ENCODE results near the gene NIPAL4. TPM values are rescaled to one million over a fixed set of nuclear protein-coding genes. Genes with fewer than 3 reads are reported as not detected.
"Not testable (repeated sequence)": the region's sequence is repeated elsewhere in the genome, so short reads cannot be mapped to it uniquely, and the experiment has no call there.

The NIPAL4 gene
- 0.30 TPM for total RNA-seq
- long read RNA-seq, partial matches to known transcripts, result 0 of 46 reads
- long read RNA-seq, other reads (novel, unspliced or antisense), result 45 of 46 reads

DNA sequence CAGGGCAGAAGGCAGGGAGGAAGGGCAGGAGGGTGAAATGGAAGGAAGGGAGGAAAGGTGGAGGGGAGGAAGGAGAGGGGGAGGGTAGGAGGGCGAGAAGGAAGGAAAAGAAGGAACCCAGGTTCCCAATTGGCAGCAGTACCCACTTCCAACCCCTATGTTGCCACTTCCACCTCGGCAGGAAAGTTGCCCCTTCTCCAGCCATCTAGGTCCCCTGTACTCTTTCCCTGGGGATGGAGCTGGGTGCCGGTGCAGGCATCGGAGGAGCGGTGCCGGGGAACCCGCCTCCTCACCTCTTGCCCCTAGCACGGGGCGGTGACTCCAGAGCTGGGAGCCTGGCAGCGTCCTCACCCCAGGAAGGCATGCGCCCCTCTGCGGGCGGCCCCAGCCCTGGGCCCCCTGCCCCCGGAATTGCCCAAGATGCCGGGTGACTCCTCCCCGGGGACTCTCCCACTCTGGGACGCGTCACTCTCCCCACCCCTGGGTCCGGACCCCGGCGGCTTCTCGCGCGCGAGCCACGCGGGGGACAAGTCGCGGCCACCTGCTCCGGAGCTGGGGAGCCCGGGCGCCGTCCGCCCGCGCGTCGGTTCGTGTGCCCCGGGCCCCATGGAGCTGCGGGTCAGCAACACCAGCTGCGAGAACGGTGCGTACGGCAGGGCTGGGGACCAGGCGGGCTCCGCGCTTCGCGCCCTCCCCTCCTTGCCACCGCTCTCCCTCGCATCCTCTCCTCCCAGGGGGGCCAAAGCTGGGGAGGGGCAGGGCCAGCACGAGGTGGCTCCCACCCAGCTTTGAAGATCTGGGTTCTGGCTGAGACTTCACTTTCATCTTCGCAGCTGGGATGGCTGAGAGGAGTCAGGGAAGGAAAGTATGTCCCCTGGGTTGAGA lies at the start of gene NIPAL4:
NIPAL4 (plus strand) TSS at position 499 of the 885 bp plus-strand sequence; CDS start at position 607, 108 bp downstream.
- intact Hi-C loops (cut with DNase I), result no loop called here
- DNase-seq (ENCODE audit: low spot score), result peak; percentile 58

DNA sequence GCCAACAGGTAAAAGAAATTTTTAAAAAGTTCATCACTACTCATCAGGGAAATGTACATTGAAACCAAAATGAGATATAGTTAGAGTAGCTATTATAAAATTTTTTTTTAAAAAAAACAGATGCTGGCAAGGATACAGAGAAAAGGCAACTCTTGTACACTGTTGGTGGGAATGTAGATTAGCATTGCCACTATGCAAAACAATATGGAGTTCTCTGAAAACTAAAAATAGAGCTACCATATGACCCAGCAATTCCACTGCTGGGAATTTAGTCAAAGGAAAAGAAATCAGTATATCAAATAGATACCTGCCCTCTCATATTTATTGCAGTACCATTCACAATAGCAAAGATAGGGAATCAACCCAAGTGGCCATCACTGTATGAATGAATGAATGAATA lies 44.2 kb upstream of the NIPAL4 start:
- intact Hi-C loops (cut with DNase I), result no loop called here

DNA sequence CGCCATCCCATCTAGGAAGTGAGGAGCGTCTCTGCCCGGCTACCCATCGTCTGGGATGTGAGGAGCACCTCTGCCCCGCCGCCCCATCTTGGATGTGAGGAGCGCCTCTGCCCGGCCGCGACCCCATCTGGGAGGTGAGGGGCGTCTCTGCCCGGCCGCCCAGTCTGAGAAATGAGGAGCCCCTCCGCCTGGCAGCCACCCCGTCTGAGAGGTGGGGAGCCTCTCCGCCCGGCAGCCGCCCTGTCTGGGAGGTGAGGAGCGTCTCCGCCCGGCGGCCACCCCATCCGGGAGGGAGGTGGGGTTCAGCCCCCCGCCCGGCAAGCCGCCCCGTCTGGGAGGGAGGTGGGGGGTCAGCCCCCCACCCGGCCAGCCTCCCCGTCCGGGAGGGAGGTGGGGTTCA lies 40.5 kb upstream of the NIPAL4 start:
- intact Hi-C loops (cut with DNase I); DNase-seq (ENCODE audit: low spot score): not testable (repeated sequence)

More for the DNA sequence above, 44.2 kb upstream of the NIPAL4 start:
- DNase-seq (ENCODE audit: low spot score), result no peak

DNA sequence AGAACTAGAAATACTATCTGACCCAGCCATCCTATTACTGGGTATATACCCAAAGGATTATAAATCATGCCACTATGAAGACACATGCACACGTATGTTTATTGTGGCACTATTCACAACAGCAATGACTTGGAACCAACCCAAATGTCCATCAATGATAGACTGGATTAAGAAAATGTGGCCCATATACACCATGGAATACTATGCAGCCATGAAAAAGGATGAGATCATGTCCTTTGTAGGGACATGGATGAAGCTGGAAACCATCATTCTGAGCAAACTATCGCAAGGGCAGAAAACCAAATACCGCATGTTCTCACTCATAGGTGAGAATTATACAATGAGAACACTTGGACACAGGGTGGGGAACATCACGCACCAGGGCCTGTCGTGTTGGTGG lies 30.1 kb upstream of the NIPAL4 start:
- intact Hi-C loops (cut with DNase I), result loop anchor here (2.0 to 5.0 kb wide), 2 partner anchors 47 to 287 kb away; no protein-coding TSS in a partner anchor
- DNase-seq (ENCODE audit: low spot score), result not testable (repeated sequence)

DNA sequence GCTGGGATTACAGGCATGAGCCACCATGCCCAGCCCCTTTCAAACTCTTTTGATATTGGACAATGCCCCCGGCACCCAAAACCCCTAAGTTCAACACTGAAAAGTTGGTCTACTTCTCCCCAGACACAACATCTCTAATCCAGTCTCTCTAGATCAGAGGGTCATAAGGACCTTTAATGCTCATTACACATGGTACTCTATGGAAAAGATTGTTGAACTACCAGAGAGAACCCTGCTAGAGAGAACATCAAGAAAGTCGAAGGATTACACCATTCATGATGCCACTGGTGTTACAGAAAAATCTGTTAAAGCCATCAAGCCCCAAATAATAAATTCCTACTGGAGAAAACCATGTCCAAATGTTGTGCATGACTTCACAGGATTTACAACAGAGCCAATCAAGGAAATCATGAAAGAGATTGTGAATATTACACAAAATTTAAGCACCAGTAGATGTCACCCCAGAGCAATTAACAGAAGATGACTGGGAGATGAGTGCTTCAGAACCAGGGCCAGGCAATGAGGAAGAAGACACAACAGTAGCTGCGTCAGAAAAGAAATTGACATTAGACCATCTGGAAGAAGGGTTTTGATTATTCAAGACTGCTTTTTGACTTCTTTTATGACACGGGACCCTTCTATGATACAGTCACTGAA lies 28.3 kb upstream of the NIPAL4 start:
- intact Hi-C loops (cut with DNase I), result loop anchor here (2.0 to 5.0 kb wide), 2 partner anchors 46 to 285 kb away; no protein-coding TSS in a partner anchor
- DNase-seq (ENCODE audit: low spot score), result no peak

DNA sequence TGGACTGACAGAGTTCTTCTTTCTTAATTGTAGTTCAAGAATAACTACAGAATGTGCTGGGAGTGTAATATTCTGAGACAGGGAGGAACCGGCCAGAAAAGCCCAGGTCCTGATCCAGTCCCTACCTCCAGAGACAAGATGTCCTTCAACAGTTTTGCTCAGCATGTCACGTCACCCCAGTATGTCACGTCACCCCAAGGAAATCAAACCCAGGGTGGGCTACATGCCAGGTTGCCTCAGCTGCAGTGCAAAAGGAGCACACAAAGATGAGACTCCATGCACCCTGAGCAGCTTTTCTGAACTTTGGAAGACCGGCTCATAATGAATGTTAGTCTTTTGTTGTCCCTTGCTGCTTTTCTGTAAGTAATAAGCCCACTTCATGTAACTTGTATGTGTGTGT lies 25.9 kb upstream of the NIPAL4 start:
- intact Hi-C loops (cut with DNase I), result loop anchor here (5.0 kb wide), 1 partner anchor 43 kb away; no protein-coding TSS in a partner anchor

DNA sequence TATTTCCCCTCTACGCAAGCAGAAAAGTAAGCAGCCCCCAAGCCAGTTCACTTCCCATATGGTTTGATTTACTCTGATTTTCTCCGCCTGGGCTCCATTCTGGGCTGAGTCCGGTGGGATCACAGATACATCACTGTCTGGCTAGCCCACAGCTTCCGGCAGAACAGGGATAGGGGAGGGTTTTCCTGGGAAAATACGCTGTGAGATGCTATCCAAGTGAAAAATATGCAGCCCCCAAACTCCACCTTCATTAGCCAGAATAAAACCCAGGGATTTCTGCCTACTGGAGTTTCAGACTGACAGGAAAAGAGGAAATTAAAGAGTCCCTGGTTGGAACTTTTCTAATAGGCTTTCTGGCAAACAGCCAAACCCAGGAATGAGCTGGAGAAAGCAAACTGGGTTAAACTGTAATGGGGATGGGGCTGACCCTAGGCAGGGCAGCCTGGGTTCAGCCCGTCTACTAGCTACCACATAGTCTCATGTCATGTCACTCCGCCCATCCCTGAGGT lies 16.9 kb upstream of the NIPAL4 start:
- intact Hi-C loops (cut with DNase I), result no loop called here
- DNase-seq (ENCODE audit: low spot score), result no peak

More for the DNA sequence above, 25.9 kb upstream of the NIPAL4 start:
- no peak for DNase-seq (ENCODE audit: low spot score)

DNA sequence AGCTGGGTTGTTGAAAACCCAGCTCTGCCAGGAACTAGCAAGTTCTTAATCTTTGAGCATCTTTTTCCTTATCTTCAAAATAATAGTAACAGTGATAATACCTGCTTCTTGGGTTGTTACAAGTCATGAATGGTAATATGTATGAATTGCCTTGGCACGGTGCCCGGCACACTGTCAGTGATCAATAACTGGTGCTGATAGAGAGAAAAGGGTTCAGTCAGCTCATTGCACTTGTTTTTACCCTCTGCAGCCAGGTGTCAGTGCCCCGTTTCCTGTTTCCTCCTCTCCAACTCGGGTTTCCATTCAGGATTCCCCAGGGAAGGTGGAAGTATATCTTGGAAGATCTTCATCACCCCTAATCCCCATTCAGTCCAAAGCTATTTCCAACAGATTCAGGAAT lies 15.8 kb upstream of the NIPAL4 start:
- intact Hi-C loops (cut with DNase I), result no loop called here
- DNase-seq (ENCODE audit: low spot score), result no peak

DNA sequence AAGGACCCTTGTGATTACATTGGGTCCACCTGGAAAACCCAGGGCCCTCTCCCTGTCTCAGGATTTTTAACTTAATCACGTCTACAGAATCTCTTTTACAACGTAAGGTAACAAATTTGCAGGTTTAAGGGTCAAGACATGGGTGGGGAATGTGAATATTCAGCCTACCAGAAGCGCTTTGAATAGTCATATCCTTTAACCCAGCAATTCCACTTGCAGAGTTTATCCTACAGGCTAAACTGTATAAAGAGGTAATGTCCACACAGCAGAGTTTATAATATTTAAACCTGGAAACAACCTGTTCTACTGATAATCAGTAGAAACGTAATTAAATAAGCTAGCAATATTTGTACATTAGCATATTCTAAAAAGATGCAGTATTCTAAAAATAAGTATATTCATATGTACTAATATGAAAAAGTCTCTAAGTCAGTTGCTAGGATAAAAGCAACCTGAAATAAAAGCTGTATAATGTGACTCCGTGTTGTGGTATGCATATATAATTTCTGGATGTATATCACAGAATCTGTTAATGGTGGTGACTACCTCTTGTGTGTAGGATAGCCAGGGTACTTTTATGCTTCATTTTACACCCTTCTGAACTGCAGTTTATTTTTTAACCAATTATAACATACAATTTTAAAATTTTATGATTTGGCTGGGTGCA lies 14.1 kb upstream of the NIPAL4 start:
- intact Hi-C loops (cut with DNase I), result no loop called here
- no peak for DNase-seq (ENCODE audit: low spot score)

DNA sequence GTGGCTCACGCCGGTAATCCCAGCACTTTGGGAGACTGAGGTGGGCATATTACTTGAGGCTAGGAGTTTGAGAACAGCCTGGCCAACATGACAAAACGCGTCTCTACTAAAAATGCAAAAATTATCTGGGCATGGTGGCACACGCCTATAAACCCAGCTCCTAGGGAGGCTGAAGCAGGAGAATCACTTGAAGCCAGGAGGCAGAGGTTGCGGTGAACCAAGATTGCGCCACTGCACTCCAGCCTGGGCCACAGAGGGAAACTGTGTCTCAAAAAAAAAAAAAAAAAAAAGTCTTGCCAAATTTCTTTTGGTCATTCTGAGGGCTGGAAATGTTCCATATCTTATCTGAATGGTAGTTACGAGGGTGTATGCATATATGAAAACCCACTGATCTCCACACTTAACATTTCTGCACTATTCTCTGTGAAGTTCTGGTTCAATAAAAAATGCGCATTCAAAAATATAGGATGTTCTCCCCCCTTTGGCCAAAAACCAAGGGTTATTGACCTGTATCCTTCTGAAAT lies 13.5 kb upstream of the NIPAL4 start:
- intact Hi-C loops (cut with DNase I), result no loop called here
- no peak for DNase-seq (ENCODE audit: low spot score)

DNA sequence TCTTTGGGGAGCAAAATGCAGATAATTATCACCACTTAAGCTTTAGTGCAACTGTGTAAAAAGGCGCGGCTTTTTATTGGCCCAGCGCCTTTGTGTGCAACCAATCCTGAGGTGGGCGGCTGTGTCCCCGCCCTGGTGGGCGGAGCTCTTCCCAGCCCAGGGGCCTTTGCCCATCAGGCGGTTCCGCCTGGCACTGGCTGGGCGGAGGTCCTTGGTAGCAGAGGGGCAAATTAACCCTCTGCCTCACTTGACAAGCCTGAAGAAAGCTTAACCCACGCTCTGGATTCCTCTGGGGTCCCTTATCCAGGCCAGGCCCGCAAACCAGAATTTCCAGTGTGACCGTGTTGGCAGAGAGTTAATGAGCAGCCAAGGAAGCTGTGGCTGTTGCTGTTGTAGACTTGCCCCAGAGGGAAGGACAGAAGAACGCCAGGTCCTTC lies 12.8 kb upstream of the NIPAL4 start:
- intact Hi-C loops (cut with DNase I), result no loop called here

DNA sequence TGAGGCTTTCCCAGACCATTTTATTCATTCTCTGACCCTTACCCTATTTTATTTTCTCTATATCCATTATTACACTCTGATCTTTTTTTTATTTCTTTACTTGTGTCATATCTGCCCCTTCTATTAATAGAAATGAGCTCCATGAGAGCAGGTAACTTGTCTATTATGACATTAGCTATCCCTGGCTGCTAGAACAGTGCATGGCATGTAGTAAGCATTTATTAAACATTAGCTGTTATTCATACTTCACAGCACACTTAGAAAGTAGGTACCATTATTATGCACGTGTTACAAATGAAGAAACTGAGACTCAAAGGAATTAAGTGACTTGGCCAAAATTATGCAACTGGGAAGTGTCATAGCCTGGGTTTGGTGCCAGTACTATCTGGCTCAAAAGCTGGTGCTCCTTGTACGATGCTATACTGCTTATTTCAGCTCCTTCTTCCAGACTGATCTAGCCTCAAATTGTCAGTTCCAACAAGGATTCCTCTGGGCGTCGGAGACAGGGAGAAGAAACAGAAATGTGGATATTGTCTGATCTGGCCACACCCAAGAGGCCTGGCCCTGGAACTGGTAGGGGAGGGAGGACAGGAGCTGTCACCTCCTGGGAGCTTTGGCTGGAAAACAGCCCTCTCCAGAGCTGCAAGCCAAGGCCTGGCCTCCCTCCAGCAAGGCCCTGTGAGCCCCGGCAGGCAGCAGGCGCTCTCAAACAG lies 10.8 kb upstream of the NIPAL4 start:
- no peak for DNase-seq (ENCODE audit: low spot score)
- intact Hi-C loops (cut with DNase I), result no loop called here

More for the DNA sequence above, 12.8 kb upstream of the NIPAL4 start:
- no peak for DNase-seq (ENCODE audit: low spot score)

DNA sequence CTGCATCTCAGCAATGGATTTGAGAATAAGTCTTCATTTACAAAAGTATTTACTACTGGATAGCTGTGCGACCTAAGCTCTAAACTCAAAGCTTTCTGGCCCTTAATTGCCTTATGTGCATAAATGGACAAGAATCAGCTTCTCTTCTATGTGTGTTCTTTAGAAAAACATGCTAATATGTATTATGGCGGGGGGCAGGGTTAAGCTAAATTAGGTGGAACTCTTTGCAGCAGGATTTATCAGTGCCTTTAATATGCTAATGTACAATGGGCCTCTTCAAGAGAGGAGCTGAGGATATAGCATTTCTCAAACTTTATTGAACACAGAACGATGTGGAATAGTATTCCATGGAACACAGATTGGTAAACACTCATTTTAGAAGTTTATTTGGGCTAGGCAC lies 10.0 kb upstream of the NIPAL4 start:
- intact Hi-C loops (cut with DNase I), result no loop called here
- no peak for DNase-seq (ENCODE audit: low spot score)

DNA sequence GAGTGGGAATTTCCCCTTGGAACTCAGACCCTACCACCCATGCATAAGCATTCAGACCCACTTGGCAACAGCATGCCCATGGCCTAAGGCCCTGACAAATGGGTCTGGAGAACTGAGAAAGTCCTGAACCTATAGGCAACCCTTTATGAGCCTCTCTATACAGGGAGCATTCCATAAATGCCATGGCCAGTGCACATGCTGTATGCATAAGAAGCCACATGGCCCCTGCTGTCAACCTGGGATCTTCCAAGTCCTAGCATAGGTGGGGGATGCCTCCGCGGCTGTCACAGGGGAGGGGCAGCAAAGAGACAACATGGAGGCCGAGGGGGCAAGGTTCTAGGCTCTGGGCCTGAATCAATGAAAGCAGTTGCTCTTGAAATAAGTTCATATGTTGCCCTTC lies 8.2 kb upstream of the NIPAL4 start:
- no peak for DNase-seq (ENCODE audit: low spot score)
- intact Hi-C loops (cut with DNase I), result no loop called here

DNA sequence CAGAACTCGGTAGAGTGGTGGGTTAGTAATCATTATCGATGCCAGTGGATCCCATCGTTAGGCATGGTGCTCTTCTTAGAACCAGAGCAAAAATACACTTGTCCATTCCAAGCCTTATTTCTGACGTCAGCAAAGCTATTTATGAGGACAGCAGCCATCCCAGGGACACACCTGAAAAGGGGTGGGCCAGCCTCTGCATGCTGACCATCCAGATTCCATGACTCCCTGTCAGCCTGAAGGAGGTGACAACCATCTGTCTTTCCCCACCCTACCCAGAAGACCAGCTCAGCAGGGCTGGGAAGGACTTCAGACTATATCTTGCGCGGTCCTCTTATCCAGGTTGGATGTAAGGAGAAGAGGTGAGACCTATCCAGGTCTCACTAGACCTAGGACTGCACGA lies 5.7 kb upstream of the NIPAL4 start:
- intact Hi-C loops (cut with DNase I), result no loop called here
- no peak for DNase-seq (ENCODE audit: low spot score)

DNA sequence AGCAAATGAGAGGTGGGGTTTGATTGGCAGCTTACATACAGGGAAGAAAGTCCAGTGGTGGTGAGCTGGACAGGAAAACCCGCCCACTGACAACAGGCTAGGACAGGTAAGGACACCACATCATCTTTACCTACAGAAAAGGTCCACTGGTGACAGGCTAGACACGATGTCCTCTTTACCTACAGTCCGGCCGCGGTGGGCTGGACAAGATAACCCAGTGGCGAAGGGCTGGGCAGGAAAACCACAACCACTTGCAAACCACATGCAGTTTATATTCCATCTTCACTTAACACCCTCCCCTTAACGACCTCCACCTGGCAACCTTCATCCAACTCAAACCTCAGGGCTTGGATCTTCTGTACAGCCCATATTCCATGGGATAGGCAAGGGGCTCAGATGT lies 5.0 kb upstream of the NIPAL4 start:
- no peak for DNase-seq (ENCODE audit: low spot score)
- intact Hi-C loops (cut with DNase I), result no loop called here

DNA sequence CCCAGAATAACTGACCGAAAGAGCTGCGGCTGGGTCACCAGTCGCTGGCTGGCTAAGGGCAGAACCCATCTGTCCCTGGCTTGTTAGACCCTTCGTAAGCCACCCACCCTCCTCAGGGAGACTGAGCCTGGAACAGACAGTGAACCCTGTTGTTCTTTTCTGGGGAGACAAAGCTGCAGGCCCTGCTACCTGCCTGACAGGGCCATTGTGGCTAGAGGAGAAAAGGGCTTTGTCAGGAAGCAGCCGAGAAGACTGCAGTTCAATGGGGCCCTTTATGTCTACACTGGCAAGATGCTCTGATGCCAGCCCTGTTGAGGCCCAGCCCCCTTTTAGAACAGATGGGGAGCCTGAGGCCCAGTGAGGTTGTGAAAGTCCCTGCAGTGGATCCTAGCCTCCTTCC lies 3.7 kb upstream of the NIPAL4 start:
- intact Hi-C loops (cut with DNase I), result no loop called here

DNA sequence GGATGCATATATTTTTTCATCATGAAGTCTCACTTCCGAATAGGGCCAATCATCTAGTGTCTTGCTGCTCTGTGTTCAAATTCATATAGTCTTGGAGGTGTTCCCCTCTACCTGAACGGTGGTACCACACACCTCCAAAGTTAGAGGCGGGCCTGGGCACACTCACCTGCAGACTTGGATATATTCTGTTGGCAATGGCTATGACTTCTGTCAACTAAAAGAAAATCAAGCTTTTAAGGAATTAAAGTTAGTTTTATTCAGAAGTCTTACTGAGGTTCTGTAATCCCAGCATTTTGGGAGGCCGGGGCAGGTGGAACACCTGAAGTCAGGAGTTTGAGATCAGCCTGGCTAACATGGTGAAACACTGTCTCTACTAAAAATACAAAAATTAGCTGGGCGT lies 2.6 kb upstream of the NIPAL4 start:
- DNase-seq (ENCODE audit: low spot score), result no peak
- intact Hi-C loops (cut with DNase I), result no loop called here

More for the DNA sequence above, 3.7 kb upstream of the NIPAL4 start:
- no peak for DNase-seq (ENCODE audit: low spot score)

DNA sequence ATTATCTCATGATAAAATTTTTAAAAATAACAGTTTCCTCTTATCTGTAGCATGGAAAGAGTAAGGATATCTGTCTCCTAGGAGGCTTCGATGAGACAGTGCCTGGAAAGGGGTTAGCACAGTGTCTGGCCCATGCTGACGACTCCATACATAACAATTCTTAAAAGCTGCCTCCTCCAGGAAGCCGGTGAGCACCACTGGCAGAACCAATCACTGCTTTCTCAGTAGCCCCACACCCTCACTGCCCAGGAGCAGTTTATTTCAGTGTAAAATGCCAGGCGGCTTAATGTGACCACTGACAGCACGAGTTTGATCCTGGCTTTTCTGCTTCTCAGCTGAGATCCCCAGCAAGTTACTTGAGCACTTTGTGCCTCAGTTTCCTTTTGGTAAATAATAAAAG lies 1.2 kb upstream of the NIPAL4 start:
- DNase-seq (ENCODE audit: low spot score), result no peak
- intact Hi-C loops (cut with DNase I), result no loop called here
